Testis (tissue), 3 donors: ENCODE results near the gene KCNJ15. TPM values are rescaled to one million over a fixed set of nuclear protein-coding genes. Genes with fewer than 3 reads are reported as not detected.

Experiments
- DNase-seq: peaks from one replicate; pipeline ENCODE4 v3.0.0-alpha.2; 2019
- H3K27ac ChIP-seq, 2 donors: fragments of 200-600 bp; sonication (generic); one replicate each; pipeline ENCODE4 v1.5.1; 2019
- H3K27me3 ChIP-seq: fragments of 200-600 bp; sonication (generic); one replicate; pipeline ENCODE4 v1.5.1; 2019
- H3K36me3 ChIP-seq: fragments of 200-600 bp; sonication (generic); one replicate; pipeline ENCODE4 v1.5.1; 2017; ENCODE audit warnings: low read depth; ENCODE audit errors: missing control alignments
- H3K4me1 ChIP-seq: fragments of 200-600 bp; sonication (generic); one replicate; pipeline ENCODE4 v1.5.1; 2019
- H3K4me3 ChIP-seq, 2 donors: fragments of 200-600 bp; sonication (generic); one replicate each; pipeline ENCODE4 v1.5.1; 2017 to 2019
- H3K9me3 ChIP-seq: fragments of 200-600 bp; sonication (generic); one replicate; pipeline ENCODE4 v1.5.1; 2017
- POLR2A ChIP-seq: fragments of 450-650 bp; IDR thresholded peaks from one replicate; pipeline ENCODE4 v1.6.1; 2017; ENCODE audit warnings: antibody characterized with exemption, mild to moderate bottlenecking, moderate library complexity
- WGBS, 2 donors: methylation state at CpG; one replicate each; pipeline ENCODE4 v1.1.5; 2018; 5-methylcytosine and 5-hydroxymethylcytosine counted together
- intact Hi-C: fragments of 100-400 bp; cut with DNase I; formaldehyde crosslinking; loops from one replicate; pipeline ENCODE4 v1.15.1; 2023; ENCODE audit warnings: low total_unique reads
- polyA plus RNA-seq: library from polyadenylated mRNA; stranded (reverse); fragments of 350-450 nt; fragmentation: Illumina TruSeq; extraction: RNeasy Lipid Tissue Mini Kit (QIAGEN cat#74804); gene quantifications from one replicate; pipeline ENCODE4 v1.2.3, GENCODE V29; 2014; ENCODE audit warnings: low read depth, low replicate concordance; ENCODE audit not compliant: insufficient read depth
- total RNA-seq, 2 donors: library from RNA; depleted of rRNA; stranded (reverse); fragments of >200 nt; gene quantifications; one replicate each; pipeline ENCODE4 v1.2.3, GENCODE V29; 2016
- TF ChIP-seq, protein P1 (sequence below), 3 experiments: fragments of 450-650 bp in 2 of 3; fragments of 200-600 bp in 1 of 3; sonication (generic) in 1 of 3; IDR thresholded peaks; one replicate each; pipeline ENCODE4 v1.5.1; 2016 to 2019; ENCODE audit warnings: antibody characterized with exemption in 3 of 3, mild to moderate bottlenecking in 2 of 3, moderate library complexity in 1 of 3

Gene KCNJ15
- total and polyA plus RNA-seq, 3 donors from 2014 or later: 4.9 to 13.0 (median 6.4) TPM

DNA sequence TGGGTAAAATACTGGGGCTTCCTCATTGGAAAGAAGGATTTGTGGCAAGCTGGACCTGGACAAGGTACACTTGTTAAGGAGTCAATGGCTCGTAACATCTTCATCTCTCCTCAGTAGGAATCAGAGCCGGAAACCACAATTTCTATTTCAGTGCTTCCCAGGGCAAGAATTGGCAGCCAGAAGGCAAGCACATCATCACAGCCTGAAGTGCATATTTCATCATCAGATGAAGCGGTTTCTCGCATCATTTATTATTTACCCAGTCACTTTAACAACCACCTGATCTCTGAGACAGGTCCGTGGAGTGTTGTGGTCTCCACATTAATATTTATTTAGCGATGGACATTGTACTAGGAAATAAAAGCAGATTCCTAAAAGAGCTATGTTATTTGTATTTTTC is 55.0 kb downstream of the KCNJ15 start:
- Histone ChIP-seq H3K36me3 (no peaks in the 10 kb centered on the region), H3K27me3 (no peaks in the 10 kb centered on the region), H3K9me3 (no peaks in the 10 kb centered on the region), H3K4me3 (no peak overlapping the region), H3K27ac (no peak overlapping the region), H3K4me1 (peaks cover 10% of the 10 kb centered on the region)
- intact Hi-C loops: no loop called here
- no peak for TF ChIP-seq POLR2A
- TF ChIP-seq, protein P1, sequence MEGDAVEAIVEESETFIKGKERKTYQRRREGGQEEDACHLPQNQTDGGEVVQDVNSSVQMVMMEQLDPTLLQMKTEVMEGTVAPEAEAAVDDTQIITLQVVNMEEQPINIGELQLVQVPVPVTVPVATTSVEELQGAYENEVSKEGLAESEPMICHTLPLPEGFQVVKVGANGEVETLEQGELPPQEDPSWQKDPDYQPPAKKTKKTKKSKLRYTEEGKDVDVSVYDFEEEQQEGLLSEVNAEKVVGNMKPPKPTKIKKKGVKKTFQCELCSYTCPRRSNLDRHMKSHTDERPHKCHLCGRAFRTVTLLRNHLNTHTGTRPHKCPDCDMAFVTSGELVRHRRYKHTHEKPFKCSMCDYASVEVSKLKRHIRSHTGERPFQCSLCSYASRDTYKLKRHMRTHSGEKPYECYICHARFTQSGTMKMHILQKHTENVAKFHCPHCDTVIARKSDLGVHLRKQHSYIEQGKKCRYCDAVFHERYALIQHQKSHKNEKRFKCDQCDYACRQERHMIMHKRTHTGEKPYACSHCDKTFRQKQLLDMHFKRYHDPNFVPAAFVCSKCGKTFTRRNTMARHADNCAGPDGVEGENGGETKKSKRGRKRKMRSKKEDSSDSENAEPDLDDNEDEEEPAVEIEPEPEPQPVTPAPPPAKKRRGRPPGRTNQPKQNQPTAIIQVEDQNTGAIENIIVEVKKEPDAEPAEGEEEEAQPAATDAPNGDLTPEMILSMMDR (IDR thresholded peaks at IDR 0.05): no peak
- WGBS, 2 donors: 94% methylated on average over 6 of the region's 6 CpGs
- no peak for DNase-seq

DNA sequence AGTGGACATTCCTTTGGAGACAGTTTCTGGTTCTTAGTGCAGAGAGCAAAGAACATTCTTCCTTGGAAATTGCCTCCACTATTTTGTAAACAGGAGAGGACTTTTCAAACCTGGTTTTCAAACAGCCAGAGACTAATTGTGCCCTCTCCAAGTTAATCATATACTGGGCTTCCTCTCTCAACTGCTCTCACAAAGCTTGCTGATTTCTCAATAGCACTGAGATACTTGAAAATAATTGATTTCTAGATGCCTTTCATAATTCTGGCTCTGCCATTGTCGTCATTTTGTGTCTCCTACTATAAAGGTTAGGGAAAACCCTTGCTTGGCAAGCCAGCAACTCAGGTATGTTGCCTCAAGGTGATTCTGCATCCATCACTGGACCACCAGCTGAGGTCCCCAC is 56.0 kb downstream of the KCNJ15 start:
- TF ChIP-seq, protein P1 (IDR thresholded peaks at IDR 0.05): no peak
- no peak for TF ChIP-seq POLR2A
- no peak overlapping the region for H3K27ac ChIP-seq
- H3K9me3 ChIP-seq: no peaks in the 10 kb centered on the region
- H3K4me1 ChIP-seq: peaks cover 7% of the 10 kb centered on the region
- no peaks in the 10 kb centered on the region for H3K36me3 ChIP-seq
- H3K27me3 ChIP-seq: no peaks in the 10 kb centered on the region
- 81 to 97% methylated on average over 1 of the region's 1 CpG for WGBS, 2 donors
- H3K4me3 ChIP-seq: no peak overlapping the region
- no peak for DNase-seq
- intact Hi-C loops: no loop called here

GRCh38 chr21:38314558-38314957 is 57.8 kb downstream of the KCNJ15 start:
- no peaks in the 10 kb centered on the region for H3K4me1 ChIP-seq
- no peaks in the 10 kb centered on the region for H3K9me3 ChIP-seq
- intact Hi-C loops: no loop called here
- WGBS, 2 donors: 82 to 87% methylated on average over 3 of the region's 3 CpGs
- DNase-seq: no peak
- H3K27ac ChIP-seq: no peak overlapping the region
- no peaks in the 10 kb centered on the region for H3K36me3 ChIP-seq
- no peak overlapping the region for H3K4me3 ChIP-seq
- no peaks in the 10 kb centered on the region for H3K27me3 ChIP-seq
- TF ChIP-seq POLR2A: no peak
- TF ChIP-seq, protein P1 (IDR thresholded peaks at IDR 0.05): no peak

DNA sequence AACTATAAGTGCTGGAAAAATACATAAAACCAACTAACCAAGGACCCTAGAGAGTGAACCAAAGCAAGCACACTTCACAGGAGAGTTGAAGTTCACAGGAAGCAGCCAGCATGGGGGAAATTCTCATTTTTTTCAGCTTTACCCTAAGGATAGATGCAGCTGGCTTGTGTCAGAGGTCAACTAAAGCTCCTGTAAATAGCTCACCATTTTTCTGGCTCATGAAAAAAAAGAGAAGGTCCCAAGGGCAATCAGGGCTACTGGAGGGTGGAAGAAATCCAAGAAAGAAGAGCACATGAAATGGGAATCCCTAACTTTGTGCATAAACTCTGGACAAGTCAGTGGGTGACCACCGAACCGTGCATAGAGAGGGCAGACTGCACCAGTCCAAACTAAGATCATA is 58.3 kb downstream of the KCNJ15 start:
- TF ChIP-seq, protein P1 (IDR thresholded peaks at IDR 0.05): no peak
- Histone ChIP-seq H3K9me3 (no peaks in the 10 kb centered on the region), H3K4me3 (no peak overlapping the region), H3K27ac (no peak overlapping the region), H3K4me1 (no peaks in the 10 kb centered on the region), H3K36me3 (no peaks in the 10 kb centered on the region), H3K27me3 (no peaks in the 10 kb centered on the region)
- 51 to 67% methylated on average over 2 of the region's 2 CpGs for WGBS, 2 donors
- DNase-seq: no peak
- intact Hi-C loops: no loop called here

- Histone ChIP-seq H3K27me3 (no peaks in the 10 kb centered on the region), H3K27ac (no peak overlapping the region), H3K4me3 (no peak overlapping the region), H3K36me3 (no peaks in the 10 kb centered on the region), H3K9me3 (no peaks in the 10 kb centered on the region), H3K4me1 (no peaks in the 10 kb centered on the region)
- WGBS, 2 donors: 91 to 93% methylated on average over 7 of the region's 7 CpGs
- intact Hi-C loops: no loop called here
- no peak for DNase-seq
- TF ChIP-seq, protein P1 (IDR thresholded peaks at IDR 0.05): no peak
- TF ChIP-seq POLR2A: no peak
These were observed 63.0 kb downstream of the KCNJ15 start for GRCh38 chr21:38319781-38320180.
